Activated naive CD8-positive, alpha-beta T cell treated with anti-CD3 and anti-CD28 coated beads for 36 hours (primary cell): ENCODE results near the gene KRT33A. TPM values are rescaled to one million over a fixed set of nuclear protein-coding genes. Genes with fewer than 3 reads are reported as not detected.

Source experiments
- DNase-seq: peaks from one replicate; pipeline ENCODE4 v3.0.0; 2021
- H3K27ac Mint-ChIP-seq: one replicate; pipeline ENCODE4 v1.8.0; 2022; ENCODE audit warnings: mild to moderate bottlenecking, moderate library complexity, mixed read lengths
- H3K27me3 Mint-ChIP-seq: one replicate; pipeline ENCODE4 v1.8.0; 2022; ENCODE audit warnings: mild to moderate bottlenecking, mixed read lengths
- H3K36me3 Mint-ChIP-seq: one replicate; pipeline ENCODE4 v1.8.0; 2021; ENCODE audit warnings: mild to moderate bottlenecking, mixed read lengths
- H3K4me1 Mint-ChIP-seq: one replicate; pipeline ENCODE4 v1.8.0; 2021; ENCODE audit warnings: mixed read lengths
- H3K4me3 Mint-ChIP-seq: one replicate; pipeline ENCODE4 v1.8.0; 2022; ENCODE audit warnings: mild to moderate bottlenecking, moderate library complexity, mixed read lengths
- H3K9me3 Mint-ChIP-seq: one replicate; pipeline ENCODE4 v1.8.0; 2022; ENCODE audit warnings: mixed read lengths
- total RNA-seq, 2 experiments: library from RNA; stranded (reverse); gene quantifications; one replicate each; pipeline ENCODE4 v1.2.3, GENCODE V29; 2021

The KRT33A gene
- total RNA-seq, 2 experiments from 2014 or later: not detected

- DNase-seq: no peak
- Mint-ChIP-seq H3K36me3 (no peaks in the 10 kb centered on the region), H3K27ac (no peak overlapping the region), H3K4me1 (peaks cover 25% of the 10 kb centered on the region), H3K4me3 (no peak overlapping the region), H3K27me3 (no peaks in the 10 kb centered on the region), H3K9me3 (no peaks in the 10 kb centered on the region)
These were observed 23.1 kb downstream of the KRT33A start for GRCh38 chr17:41327411-41328120.

DNA sequence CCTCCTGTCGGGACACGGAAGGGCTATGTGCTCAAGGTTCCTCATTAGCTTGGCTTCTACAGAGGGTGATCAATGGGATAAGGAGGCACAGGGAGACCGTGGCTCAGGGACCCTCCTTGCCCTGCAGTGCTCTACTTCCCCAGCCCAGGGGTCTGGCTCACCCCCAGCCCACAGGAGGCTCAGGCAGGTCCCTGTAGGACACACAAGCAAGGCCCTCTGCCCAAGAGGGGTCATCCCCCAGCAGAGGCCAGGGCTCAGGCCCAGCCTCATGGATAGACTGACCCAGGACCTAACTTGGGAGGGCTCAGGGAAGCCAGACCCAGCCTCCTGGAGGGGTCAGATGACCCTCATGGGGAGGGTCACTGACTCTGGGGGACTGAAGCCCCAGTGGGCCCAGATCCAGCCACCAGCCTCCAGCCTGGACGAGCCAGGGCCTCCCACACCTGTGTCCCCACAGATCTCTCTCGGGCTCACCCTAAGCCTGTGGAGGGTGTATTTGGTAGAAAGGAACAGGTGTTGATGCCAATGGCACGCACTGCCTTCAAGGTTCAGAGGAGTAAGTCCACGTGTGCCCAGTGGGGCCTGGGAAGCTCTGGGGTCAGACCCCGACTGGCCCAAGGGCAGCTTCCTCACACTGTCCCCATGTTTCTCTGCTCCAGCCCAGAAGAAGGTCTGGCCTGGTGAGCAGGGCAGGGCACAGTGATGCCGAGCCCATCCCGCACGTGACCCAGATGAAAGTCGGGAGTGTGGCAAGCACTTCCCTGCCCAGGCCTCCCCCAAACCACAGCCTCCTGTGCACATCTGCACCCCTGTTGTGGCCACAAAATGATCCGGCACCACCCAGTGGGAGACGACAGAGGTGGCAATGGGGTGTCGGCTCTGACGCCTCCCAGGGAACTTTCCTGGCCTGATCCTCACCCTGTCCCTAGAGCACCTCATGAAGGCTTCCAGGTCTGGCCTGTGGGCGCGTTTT is 24.2 kb downstream of the KRT33A start:
- no peaks in the 10 kb centered on the region for H3K36me3 Mint-ChIP-seq

GRCh38 chr17:41325611-41326010 is 25.0 kb downstream of the KRT33A start:
- no peak overlapping the region for H3K4me3 Mint-ChIP-seq
- peaks cover 27% of the 10 kb centered on the region for H3K4me1 Mint-ChIP-seq
- no peaks in the 10 kb centered on the region for H3K27me3 Mint-ChIP-seq
- no peak for DNase-seq
- H3K36me3 Mint-ChIP-seq: no peaks in the 10 kb centered on the region
- H3K9me3 Mint-ChIP-seq: peaks cover 3% of the 10 kb centered on the region
- H3K27ac Mint-ChIP-seq: no peak overlapping the region

More for the DNA sequence above, 24.2 kb downstream of the KRT33A start:
- Mint-ChIP-seq H3K27ac (no peak overlapping the region), H3K27me3 (no peaks in the 10 kb centered on the region), H3K9me3 (no peaks in the 10 kb centered on the region), H3K4me3 (no peak overlapping the region), H3K4me1 (peaks cover 27% of the 10 kb centered on the region)
- no peak for DNase-seq

DNA sequence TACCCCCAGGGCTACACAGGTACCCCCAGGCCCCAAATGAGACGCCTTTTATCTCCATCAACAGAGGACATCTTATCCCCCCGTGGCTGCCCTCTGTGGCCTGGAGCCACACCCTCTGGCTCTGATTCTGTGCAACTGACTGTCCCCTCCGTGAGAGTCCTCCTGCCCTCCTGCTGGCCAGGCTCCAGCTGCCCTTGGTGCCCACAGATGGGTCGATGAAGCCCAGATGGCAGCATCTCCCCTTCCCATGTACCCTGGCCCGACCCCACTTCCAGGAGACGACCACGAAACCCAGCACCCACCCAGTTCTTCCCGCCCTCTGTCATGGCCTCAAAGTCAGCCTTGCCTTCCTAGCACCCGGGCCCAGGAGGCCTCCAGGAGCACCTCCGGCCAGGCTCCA is 25.5 kb downstream of the KRT33A start:
- Mint-ChIP-seq H3K27ac (no peak overlapping the region), H3K27me3 (no peaks in the 10 kb centered on the region), H3K9me3 (peaks cover 6% of the 10 kb centered on the region), H3K4me1 (peaks cover 27% of the 10 kb centered on the region), H3K36me3 (peaks cover 1% of the 10 kb centered on the region), H3K4me3 (no peak overlapping the region)
- DNase-seq: no peak

DNA sequence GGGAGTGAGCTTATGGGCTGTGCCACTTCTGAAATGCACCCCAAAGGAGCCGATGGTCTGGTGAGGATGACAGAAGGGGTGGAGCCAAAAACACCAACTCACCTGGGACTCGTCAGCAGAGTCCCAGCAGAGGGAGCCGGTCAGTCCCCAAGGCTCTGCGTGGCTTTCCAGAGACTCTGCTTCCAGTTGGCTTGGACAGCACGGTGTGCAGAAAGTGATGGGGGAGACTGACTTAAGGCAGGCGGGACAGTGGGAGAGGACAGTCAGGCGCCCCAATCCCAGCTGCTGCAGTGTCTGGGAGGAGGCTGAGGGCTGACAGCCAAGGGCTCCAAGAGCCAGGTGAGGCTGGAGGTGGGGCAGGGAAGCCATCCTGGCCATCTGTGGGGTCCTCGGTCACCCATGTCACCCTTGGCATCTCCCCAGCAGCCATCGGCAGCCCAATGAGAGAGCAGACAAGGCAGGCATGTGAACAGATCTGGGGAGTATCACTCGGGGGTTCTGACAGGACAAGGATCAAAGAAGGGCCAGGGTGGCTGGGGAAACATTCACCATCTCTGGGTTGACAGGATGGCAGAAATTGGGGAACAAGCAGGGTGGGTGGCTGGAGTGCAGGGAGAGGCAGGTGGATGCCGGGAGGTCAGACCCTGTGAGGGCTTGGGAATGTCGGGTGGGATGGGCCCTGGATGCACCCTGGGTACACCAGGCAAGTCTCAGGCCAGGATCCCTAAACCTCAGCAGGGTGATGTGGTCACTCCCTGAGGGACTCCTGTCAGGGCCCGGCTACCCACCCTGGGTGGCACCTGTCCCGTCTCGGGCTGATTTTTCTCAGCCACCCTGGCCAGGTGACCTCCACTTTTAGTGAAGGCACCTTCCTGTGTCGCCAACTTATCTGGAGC is 26.2 kb downstream of the KRT33A start:
- Mint-ChIP-seq H3K4me1 (peaks cover 24% of the 10 kb centered on the region), H3K9me3 (peaks cover 12% of the 10 kb centered on the region), H3K27me3 (no peaks in the 10 kb centered on the region), H3K4me3 (no peak overlapping the region), H3K36me3 (peaks cover 8% of the 10 kb centered on the region), H3K27ac (no peak overlapping the region)
- DNase-seq: no peak

- Mint-ChIP-seq H3K9me3 (peaks cover 14% of the 10 kb centered on the region), H3K27me3 (no peaks in the 10 kb centered on the region), H3K36me3 (peaks cover 10% of the 10 kb centered on the region), H3K4me3 (no peak overlapping the region), H3K4me1 (peaks cover 24% of the 10 kb centered on the region), H3K27ac (no peak overlapping the region)
- DNase-seq: no peak
These were observed 27.4 kb downstream of the KRT33A start for GRCh38 chr17:41322903-41323895.

DNA sequence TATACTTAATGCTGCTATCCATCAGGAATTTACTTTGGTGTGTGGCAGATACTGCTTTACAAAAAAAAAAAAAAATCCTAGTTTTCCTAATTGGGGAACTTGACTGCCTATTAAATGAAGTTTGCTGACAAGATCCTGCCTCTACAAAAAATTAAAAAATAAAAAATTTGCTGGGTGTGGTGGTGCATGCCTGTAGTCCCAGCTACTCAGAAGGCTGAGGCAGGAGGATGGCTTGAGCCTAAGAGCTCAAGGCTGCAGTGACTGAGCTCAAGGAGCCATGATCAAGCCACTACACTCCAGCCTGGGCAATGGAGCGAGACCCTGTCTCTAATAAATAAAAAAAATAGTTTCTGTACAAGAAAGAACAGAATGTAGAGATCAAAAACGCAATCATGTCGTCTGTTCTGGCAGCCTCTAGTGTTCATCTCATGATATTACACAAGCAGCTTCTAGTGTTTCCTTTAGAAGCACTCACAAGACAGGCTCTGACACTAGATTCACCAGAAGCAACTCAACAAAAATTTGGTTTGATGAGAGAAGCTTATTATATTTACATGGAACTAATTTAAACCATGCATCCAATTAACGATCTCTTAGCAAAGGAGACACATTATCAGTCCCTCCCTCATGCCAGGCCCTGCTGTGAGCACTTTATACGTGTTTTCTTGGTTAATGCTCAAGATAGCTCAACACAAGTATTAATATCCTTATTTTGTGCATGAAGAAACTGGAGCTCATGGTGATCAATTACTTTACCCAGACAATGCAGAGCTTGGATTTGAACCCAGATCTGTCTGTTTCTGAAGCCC is 28.3 kb downstream of the KRT33A start:
- peaks cover 21% of the 10 kb centered on the region for H3K4me1 Mint-ChIP-seq
- no peaks in the 10 kb centered on the region for H3K27me3 Mint-ChIP-seq
- H3K4me3 Mint-ChIP-seq: no peak overlapping the region
- no peak overlapping the region for H3K27ac Mint-ChIP-seq
- no peak for DNase-seq
- H3K9me3 Mint-ChIP-seq: peaks cover 14% of the 10 kb centered on the region
- H3K36me3 Mint-ChIP-seq: peaks cover 10% of the 10 kb centered on the region

- Mint-ChIP-seq H3K27ac (no peak overlapping the region), H3K4me3 (no peak overlapping the region), H3K9me3 (peaks cover 14% of the 10 kb centered on the region), H3K4me1 (peaks cover 3% of the 10 kb centered on the region), H3K36me3 (peaks cover 10% of the 10 kb centered on the region), H3K27me3 (no peaks in the 10 kb centered on the region)
- DNase-seq: no peak
These were observed 32.4 kb downstream of the KRT33A start for GRCh38 chr17:41318231-41318630.

GRCh38 chr17:41315814-41316445 is 34.7 kb downstream of the KRT33A start:
- Mint-ChIP-seq H3K9me3 (peaks cover 14% of the 10 kb centered on the region), H3K4me1 (peaks cover 5% of the 10 kb centered on the region), H3K27ac (no peak overlapping the region), H3K27me3 (no peaks in the 10 kb centered on the region), H3K36me3 (peaks cover 10% of the 10 kb centered on the region), H3K4me3 (no peak overlapping the region)
- DNase-seq: no peak

DNA sequence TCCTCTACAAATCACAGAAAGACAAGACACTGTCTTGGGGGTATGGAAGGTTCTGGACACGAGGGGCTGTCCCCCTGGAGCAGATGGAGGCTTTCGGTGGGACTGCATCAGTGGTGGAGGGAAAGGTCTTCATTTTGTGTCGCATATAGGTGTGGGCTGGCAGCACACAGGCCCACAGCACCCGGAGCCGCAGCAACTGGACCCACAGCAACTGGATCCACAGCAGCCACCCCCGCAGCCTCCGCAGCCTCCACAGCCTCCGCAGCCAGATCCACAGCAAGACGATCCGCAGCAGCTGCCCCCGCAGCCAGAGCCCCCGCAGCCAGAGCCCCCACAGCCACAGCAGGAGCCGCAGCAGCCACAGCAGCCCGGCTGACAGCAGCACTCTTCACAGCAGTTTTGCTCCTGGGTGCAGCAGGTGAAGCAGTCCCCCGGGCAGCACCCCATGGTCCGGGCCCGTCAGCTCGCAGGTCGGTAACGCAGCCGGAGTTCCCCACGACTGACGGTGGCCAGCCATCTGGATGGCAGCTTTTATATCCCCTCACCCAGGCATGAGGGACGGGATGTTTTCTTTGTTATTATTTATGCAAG is 35.3 kb downstream of the KRT33A start, which contains the start of gene KRTAP17-1:
KRTAP17-1 (minus strand) TSS at position 507 of the 591 bp plus-strand sequence; CDS start at position 447, 60 bp downstream.
- peaks cover 10% of the 10 kb centered on the region for H3K36me3 Mint-ChIP-seq
- no peak for DNase-seq
- H3K4me1 Mint-ChIP-seq: peaks cover 10% of the 10 kb centered on the region
- peaks cover 10% of the 10 kb centered on the region for H3K9me3 Mint-ChIP-seq
- H3K27ac Mint-ChIP-seq: peak within 1 kb of the TSS; percentile 17
- no peak within 1 kb of the TSS for H3K4me3 Mint-ChIP-seq
- no peaks in the 10 kb centered on the region for H3K27me3 Mint-ChIP-seq

DNA sequence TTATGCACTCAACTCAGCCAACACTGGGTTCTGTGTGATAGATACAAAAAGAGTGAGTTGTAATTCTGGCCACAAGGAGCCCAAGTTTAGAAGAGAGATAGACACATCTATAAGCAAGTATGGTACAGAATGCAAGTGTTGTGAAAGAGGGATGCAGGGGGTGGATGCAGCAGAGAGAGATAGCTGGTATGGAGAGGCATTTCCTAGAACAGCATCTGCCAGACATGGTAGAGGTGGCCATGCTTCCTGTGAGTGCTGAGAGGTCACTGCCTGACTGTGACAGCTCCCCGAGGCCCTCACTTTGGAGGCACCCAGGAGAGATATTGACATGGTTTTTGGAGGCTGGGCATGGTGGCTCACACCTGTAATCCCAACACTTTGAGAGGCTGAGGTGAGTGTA is 39.5 kb downstream of the KRT33A start:
- no peak overlapping the region for H3K27ac Mint-ChIP-seq
- DNase-seq: no peak
- H3K9me3 Mint-ChIP-seq: peaks cover 1% of the 10 kb centered on the region
- H3K4me3 Mint-ChIP-seq: no peak overlapping the region
- H3K36me3 Mint-ChIP-seq: no peaks in the 10 kb centered on the region
- H3K4me1 Mint-ChIP-seq: peaks cover 40% of the 10 kb centered on the region
- H3K27me3 Mint-ChIP-seq: no peaks in the 10 kb centered on the region

DNA sequence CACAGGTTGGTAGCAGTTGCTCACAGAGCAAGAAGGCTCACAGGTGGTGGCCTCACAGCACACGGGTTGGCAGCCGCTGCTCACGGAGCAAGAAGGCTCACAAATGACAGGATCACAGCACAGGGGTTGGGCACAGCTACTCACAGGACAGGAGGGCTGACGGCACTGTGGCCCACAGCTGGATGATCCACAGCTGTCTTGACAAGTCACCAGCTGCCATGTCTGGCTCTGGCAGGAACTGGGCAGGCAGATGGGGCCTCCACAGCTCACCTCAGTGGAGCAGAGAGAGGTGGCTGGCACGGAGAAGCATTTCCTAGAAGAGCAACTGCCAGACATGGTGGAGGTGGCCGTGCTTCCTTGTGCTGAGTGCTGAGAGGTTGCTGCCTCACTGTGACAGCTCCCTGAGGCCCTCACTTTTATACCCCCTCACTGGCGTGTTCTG is 41.7 kb downstream of the KRT33A start, which contains the start of gene KRTAP16-1:
KRTAP16-1 (minus strand) TSS at position 392 of the 442 bp plus-strand sequence; CDS start at position 336, 56 bp downstream.
- Mint-ChIP-seq H3K9me3 (peaks cover 1% of the 10 kb centered on the region), H3K4me3 (peak within 1 kb of the TSS; percentile 49), H3K36me3 (no peaks in the 10 kb centered on the region), H3K27ac (peak within 1 kb of the TSS; percentile 79), H3K4me1 (peaks cover 40% of the 10 kb centered on the region), H3K27me3 (no peaks in the 10 kb centered on the region)
- DNase-seq: no peak
